GM18498 (cell line): ENCODE results near the gene TGFBR2.

Source experiments
- ATAC-seq: cut with Tn5 transposase; IDR thresholded peaks from one replicate; pipeline ENCODE4 v1.9.1; 2021; ENCODE audit warnings: mild to moderate bottlenecking, moderate library complexity; ENCODE audit not compliant: unreplicated experiment

The TGFBR2 gene

GRCh38 chr3:30633718-30634117 is 27.3 kb downstream of the TGFBR2 start:
- ATAC-seq: no peak

DNA sequence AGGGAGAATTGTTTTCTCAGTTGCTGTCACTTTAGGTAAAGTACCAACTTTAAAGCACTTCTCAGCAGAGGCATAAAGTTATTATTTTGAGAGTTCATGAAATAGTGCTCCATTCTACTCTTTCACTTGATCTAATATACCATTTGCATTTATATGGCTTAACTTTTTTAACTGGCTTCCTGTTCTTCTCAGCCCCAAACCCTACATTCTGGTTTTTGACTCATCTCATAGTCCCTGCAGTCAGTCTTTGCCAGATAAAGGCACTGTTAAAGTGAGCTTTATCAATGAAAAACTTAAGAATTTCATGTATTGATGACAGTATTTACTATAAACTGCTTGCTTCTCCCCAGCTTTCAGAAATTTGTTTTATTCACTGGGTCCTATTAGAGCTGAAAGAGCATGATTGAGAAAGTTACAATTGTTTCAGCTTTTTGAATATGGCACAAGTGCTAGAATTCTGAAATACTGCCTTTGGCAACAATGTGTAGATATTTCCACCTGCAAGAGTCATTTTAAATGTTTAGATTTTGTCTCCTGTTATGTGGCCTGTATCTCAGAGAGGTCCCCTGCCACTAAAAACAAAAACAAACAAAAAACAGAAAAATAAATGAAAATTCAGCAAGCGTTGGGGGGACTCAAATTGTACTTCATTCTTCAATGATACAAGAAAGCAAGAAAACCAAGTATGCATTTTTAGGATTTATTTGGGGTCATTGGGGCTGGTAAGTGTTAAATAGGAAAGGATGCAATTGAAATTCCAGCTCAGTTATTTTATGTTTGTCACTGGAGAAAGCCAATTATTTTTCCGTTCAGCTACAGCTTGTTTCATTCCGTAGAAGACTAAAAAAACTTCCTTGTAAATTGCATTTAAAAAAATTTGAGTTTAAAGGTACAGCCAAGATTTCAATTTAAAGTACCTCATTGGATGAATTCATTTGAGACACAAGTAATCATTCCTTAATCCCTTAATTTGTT is 28.6 kb downstream of the TGFBR2 start:
- no peak for ATAC-seq

GRCh38 chr3:30637310-30638219 is 31.2 kb downstream of the TGFBR2 start:
- no peak for ATAC-seq

DNA sequence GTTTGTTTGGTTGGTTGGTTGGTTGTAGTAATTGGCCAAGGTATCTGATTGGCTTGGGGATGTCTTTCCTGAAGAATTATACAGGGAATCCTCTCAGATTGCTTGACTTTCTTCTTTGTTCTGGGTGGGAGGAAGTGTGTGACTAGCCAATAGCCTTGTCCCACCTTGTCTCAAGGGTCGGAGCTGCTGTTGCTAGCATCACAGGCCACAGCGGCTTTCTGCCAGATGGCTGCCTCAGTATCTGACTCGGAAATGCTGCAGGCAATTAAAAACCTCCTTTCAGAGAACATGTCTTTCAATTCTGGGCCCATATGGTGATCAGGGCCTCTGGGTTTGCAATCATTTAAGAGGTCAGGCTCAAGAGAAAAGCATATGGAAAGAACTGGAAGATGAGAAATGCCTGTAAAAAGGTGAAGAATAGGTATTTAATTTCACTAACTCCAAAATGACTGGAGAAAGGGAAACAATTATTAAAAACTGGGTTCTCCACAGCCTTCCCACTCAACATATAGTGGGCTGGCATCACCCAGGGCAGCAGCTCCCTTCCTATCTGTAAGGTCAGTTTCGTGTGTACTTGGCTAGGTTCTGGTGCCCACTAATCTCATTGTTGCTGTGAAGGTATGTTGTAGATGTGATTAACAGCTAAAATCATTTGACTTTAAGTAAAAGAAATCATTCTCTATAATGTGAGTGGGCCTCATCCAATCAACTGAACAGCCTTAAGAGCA is 32.4 kb downstream of the TGFBR2 start:
- no peak for ATAC-seq

DNA sequence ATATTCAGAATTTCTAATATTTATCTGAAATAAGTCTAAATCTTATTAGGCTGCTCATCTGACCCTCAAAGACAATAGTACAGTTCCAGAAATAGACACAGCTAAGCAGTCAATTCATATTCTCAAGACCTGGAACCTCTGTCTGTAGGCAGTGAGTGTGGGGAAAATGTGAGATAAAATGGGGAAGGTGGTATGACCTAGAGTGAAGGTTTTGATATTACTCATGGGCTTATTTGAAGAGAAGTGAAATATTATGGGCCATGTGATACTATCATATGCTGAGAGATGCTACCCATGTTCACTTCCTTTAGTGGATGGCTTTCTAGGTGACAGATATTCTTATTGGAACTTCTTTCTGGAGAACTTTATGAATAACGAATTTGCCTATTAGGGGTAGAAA is 33.5 kb downstream of the TGFBR2 start:
- ATAC-seq: peak; percentile 72

- ATAC-seq: no peak
These were observed 34.5 kb downstream of the TGFBR2 start for GRCh38 chr3:30640851-30641250.

- no peak for ATAC-seq
These were observed 35.2 kb downstream of the TGFBR2 start for GRCh38 chr3:30641416-30642251.

- ATAC-seq: peak; percentile 23
These were observed 36.5 kb downstream of the TGFBR2 start for GRCh38 chr3:30642849-30643361.

- ATAC-seq: peak; percentile 24
These were observed 37.5 kb downstream of the TGFBR2 start for GRCh38 chr3:30643763-30644462.

GRCh38 chr3:30644615-30645014 is 38.2 kb downstream of the TGFBR2 start:
- ATAC-seq: peak; percentile 52

- ATAC-seq: no peak
These were observed 38.7 kb downstream of the TGFBR2 start for GRCh38 chr3:30645077-30645476.

DNA sequence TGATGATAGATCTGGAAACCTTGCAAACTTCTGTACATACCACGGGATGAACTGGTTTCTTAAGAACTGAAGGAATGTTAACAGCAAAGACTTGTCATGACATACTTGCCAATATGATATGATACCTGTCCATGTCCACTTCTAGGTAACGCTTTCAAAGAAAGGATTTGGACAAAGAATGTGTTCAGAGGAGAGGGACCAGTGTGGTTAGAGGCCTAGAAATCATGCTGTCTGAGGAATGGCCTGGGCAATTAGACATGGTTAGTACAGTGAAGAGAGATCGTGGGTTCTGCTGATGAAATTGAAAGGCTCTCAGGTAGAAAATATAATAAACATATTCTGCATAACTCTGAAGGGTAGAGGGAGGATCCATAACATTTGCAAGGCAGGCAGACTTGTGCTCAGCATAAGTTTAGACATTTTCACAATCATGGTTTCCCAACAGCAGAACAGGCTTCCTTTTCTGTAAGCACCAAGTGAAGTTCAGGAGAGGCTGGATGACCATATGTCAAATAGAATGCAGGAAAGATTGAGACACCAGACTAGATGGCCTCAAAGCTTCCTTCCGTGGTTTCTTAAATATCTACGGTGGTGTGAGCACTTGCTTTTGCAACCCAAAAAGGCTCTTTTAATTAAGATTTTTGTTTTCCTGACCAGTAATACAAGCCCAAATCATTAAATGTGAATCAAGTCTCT is 39.9 kb downstream of the TGFBR2 start:
- ATAC-seq: no peak

DNA sequence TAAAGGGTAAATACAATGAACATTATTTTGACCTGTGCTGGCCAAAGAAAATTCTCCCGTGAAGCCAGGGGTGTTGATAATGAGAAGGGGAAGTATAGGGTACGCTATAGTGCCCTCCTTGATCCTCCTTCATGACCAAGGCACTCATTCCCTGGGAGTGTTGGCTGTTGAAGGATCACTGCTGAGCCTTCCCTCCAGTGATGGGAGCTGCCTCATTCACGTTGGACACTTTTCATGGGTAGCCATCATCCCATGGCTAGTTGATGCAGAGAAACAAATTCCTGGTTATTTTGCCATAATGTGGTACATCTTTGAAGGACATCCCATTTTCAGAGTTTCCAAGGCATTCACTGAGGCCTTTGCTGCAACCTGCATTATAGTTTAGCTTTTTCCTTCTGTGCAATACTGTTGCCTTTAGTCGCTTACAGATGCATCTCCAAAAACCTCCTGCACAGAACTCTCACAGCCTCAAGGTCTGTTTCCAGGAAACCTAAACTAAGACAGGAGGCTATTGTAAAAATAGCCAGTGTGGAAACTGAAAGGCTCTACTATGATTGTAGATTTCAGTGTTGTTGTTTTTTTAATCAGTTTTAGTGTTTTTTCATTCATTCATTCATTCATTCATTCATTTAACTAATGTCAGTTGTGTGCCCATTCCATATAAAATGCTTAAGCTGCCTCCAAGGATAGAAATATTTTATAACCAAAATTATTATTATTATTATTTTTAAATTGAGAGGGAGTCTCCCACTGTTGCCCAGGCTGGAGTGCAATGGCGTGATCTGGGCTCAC is 40.8 kb downstream of the TGFBR2 start:
- ATAC-seq: no peak

GRCh38 chr3:30648670-30649357 is 42.4 kb downstream of the TGFBR2 start:
- ATAC-seq: no peak

GRCh38 chr3:30649572-30650318 is 43.3 kb downstream of the TGFBR2 start:
- peak; percentile 77 for ATAC-seq

GRCh38 chr3:30650348-30650995 is 44.1 kb downstream of the TGFBR2 start:
- no peak for ATAC-seq
